MM.1S (cell line): ENCODE measurements around the gene C19orf25.

ENCODE experiments used
- DNase-seq: peaks from one replicate; pipeline ENCODE4 v3.0.0-alpha.2; 2015
- H2AFZ ChIP-seq: fragments of 300-600 bp; sonication (generic); 2 replicates; pipeline ENCODE4 v1.6.0; 2016; ENCODE audit warnings: antibody characterized with exemption, low read length
- H3F3A ChIP-seq: fragments of 300-600 bp; sonication (generic); 2 replicates; pipeline ENCODE4 v1.6.1; 2016; ENCODE audit warnings: mild to moderate bottlenecking, antibody characterized with exemption, low read length, moderate library complexity, mixed read lengths; ENCODE audit not compliant: insufficient read depth
- H3K27ac ChIP-seq: fragments of 300-600 bp; sonication (generic); 2 replicates; pipeline ENCODE4 v1.5.1; 2016; ENCODE audit warnings: mild to moderate bottlenecking, low read length
- H3K27me3 ChIP-seq: fragments of 300-600 bp; sonication (generic); replicated peaks from 2 replicates; pipeline ENCODE4 v1.6.0; 2016; ENCODE audit warnings: low read length; ENCODE audit not compliant: insufficient read depth
- H3K36me3 ChIP-seq: fragments of 300-600 bp; sonication (generic); replicated peaks from 2 replicates; pipeline ENCODE4 v1.6.1; 2016; ENCODE audit warnings: mild to moderate bottlenecking, low read length, mixed read lengths; ENCODE audit not compliant: insufficient read depth
- H3K4me1 ChIP-seq: fragments of 300-600 bp; sonication (generic); 2 replicates; pipeline ENCODE4 v1.6.1; 2016; ENCODE audit warnings: low read length, mixed read lengths
- H3K4me2 ChIP-seq: fragments of 300-600 bp; sonication (generic); 2 replicates; pipeline ENCODE4 v1.6.0; 2016; ENCODE audit warnings: low read depth, low read length
- H3K4me3 ChIP-seq: fragments of 300-600 bp; sonication (generic); 2 replicates; pipeline ENCODE4 v1.5.1; 2016; ENCODE audit warnings: low read length, mixed read lengths
- H3K79me2 ChIP-seq: fragments of 300-600 bp; sonication (generic); 2 replicates; pipeline ENCODE4 v1.6.1; 2016; ENCODE audit warnings: mixed run types, low read length, mixed read lengths
- H3K9ac ChIP-seq: fragments of 300-600 bp; sonication (generic); 2 replicates; pipeline ENCODE4 v1.6.1; 2016; ENCODE audit warnings: low read length, mixed read lengths
- H3K9me2 ChIP-seq: fragments of 300-600 bp; sonication (generic); replicated peaks from 2 replicates; pipeline ENCODE4 v1.6.1; 2016; ENCODE audit warnings: mild to moderate bottlenecking, low read length, mixed read lengths; ENCODE audit not compliant: insufficient read depth
- H3K9me3 ChIP-seq: fragments of 300-600 bp; sonication (generic); replicated peaks from 2 replicates; pipeline ENCODE4 v1.6.1; 2016; ENCODE audit warnings: mild to moderate bottlenecking, low read length, mixed read lengths; ENCODE audit not compliant: insufficient read depth
- H4K20me1 ChIP-seq: fragments of 300-600 bp; sonication (generic); 2 replicates; pipeline ENCODE4 v1.6.1; 2016; ENCODE audit warnings: mild to moderate bottlenecking, low read length, moderate library complexity, mixed read lengths; ENCODE audit not compliant: insufficient read depth
- EZH2 ChIP-seq: fragments of 300-600 bp; sonication (generic); optimal IDR thresholded peaks from 2 replicates; pipeline ENCODE3; 2017; ENCODE audit warnings: low read depth, mild to moderate bottlenecking, antibody characterized with exemption, low read length, mixed read lengths
- EZH2phosphoT487 ChIP-seq: fragments of 300-600 bp; sonication (generic); IDR thresholded peaks from 2 replicates; pipeline ENCODE4 v1.6.1; 2018; ENCODE audit warnings: antibody characterized with exemption, low read length
- TF ChIP-seq, protein P1 (sequence below): fragments of 300-600 bp; sonication (generic); IDR thresholded peaks from 2 replicates; pipeline ENCODE4 v1.5.1; 2016; ENCODE audit warnings: antibody characterized with exemption, low read length, mixed read lengths

The C19orf25 gene

DNA sequence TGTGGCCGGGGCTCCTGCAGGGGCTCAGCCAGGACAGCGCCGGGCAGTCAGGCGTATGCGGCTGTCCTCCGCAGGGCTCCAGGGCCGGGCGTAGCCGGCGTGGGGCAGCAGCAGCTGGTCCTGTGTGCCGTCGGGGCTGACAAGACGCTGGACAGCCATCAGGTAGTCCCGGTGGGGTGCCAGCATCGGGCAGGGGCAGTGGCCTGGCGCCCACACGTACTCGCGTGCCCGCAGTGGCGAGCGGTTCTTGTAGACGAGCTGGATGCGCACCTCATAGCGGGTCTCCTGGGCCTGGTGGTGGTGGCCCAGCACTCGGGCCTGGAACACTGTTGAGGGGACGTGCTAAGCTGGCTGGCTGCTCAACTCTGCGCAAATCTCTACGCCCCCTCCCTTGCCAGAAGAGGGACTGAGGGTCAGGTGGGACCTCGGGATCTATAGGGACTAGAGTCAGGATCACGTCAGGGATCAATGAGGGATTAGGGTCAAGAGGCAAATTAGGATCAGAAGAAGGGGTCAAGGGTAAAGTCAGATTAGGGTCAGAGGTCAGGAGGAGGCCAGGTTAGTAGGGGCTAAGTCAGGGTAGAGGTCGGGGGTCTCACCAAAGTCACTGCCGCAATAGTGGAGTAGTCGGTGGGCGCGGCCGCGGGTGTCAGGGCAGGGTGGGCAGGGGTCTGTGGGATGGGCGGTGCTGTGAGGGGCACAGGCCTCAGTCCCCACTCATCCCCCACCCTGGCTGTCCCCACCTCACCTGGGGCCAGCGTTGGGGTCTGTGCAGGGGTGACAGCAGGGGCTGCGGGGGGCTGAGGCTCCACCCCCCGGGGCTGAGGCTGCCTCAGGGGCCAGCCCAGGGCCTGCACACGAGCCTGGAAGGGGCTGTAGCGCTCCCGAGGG lies 27.2 kb upstream of the C19orf25 start:
- H3F3A ChIP-seq = no peaks in the 10 kb centered on the region
- no peaks in the 10 kb centered on the region for H4K20me1 ChIP-seq
- H3K9ac ChIP-seq = no peak overlapping the region
- H3K4me2 ChIP-seq = no peak overlapping the region
- no peak for TF ChIP-seq EZH2phosphoT487
- TF ChIP-seq, protein P1, sequence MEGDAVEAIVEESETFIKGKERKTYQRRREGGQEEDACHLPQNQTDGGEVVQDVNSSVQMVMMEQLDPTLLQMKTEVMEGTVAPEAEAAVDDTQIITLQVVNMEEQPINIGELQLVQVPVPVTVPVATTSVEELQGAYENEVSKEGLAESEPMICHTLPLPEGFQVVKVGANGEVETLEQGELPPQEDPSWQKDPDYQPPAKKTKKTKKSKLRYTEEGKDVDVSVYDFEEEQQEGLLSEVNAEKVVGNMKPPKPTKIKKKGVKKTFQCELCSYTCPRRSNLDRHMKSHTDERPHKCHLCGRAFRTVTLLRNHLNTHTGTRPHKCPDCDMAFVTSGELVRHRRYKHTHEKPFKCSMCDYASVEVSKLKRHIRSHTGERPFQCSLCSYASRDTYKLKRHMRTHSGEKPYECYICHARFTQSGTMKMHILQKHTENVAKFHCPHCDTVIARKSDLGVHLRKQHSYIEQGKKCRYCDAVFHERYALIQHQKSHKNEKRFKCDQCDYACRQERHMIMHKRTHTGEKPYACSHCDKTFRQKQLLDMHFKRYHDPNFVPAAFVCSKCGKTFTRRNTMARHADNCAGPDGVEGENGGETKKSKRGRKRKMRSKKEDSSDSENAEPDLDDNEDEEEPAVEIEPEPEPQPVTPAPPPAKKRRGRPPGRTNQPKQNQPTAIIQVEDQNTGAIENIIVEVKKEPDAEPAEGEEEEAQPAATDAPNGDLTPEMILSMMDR = no peak
- DNase-seq = no peak
- H3K36me3 ChIP-seq = no peaks in the 10 kb centered on the region
- H3K27ac ChIP-seq = no peak overlapping the region
- H2AFZ ChIP-seq = no peak overlapping the region
- H3K4me1 ChIP-seq = no peaks in the 10 kb centered on the region
- H3K4me3 ChIP-seq = no peak overlapping the region
- peaks cover 78% of the 10 kb centered on the region for H3K27me3 ChIP-seq
- H3K79me2 ChIP-seq = no peaks in the 10 kb centered on the region
- H3K9me2 ChIP-seq = no peaks in the 10 kb centered on the region
- no peaks in the 10 kb centered on the region for H3K9me3 ChIP-seq

DNA sequence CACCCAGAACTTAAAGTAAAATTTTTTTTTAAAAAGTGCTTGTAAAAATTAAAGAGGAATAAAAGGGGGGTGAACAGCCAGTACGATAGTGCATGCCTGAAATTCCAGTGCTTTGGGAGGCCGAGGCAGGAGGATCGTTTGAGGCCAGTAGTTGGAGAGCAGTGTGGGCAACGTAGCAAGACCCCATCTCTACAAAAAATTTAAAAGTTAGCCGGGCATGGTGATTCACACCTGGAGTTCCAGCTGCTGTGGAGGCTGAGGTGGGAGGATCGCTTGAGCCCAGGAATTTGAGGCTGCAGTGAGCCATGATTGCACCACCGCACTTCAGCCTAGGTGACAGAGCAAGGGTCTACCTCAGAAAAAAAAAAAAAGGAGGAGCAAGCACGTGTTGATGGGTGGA lies 26.0 kb upstream of the C19orf25 start:
- Histone ChIP-seq H3K4me3 (no peak overlapping the region), H2AFZ (no peak overlapping the region), H3K79me2 (no peaks in the 10 kb centered on the region), H3K4me2 (no peak overlapping the region), H3F3A (no peaks in the 10 kb centered on the region), H3K27ac (no peak overlapping the region), H3K36me3 (no peaks in the 10 kb centered on the region), H3K4me1 (no peaks in the 10 kb centered on the region), H3K9ac (no peak overlapping the region), H3K9me2 (no peaks in the 10 kb centered on the region), H4K20me1 (no peaks in the 10 kb centered on the region), H3K27me3 (peaks cover 71% of the 10 kb centered on the region), H3K9me3 (no peaks in the 10 kb centered on the region)
- DNase-seq = no peak
- TF ChIP-seq EZH2phosphoT487 = no peak
- TF ChIP-seq EZH2 = no peak
- TF ChIP-seq, protein P1 = no peak

DNA sequence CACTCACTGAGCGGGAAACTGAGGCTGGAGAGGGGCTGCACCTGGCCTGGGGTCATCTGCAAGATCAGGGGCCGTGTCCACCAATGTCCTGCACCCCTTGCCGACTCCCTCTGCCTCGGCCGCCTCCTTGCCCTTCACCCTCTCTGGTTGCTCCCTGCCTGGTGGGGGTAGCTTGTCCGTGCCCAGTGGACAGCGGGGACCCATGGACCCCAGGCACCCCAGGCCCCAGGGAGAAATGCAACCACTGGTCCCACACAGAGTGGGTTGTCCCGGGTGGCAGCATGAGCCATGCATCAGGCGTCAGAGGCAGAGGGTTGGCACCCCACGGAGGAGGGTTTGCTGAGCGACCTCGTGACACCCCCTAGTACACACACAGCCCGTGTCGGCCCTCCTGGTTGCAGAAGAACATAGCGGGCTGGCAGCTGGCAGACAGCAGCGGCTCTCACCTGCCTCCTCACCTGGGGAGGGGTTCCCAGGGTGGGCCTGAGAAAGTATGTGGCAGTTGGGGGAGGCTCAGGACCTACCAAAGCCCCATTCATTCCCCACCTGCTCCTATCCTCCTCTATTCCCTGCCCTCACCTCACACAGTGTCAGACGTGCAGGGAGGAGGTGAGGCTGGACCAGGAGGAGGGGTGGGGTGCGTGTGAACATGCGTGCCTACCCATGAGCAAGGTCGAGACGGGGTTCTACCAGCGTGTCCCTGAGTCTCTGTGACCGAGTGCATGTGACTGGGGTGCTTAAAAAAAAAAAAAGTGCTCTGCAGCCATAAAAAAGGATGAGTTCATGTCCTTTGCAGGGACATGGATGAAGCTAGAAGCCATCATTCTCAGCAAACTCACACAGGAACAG lies 25.1 kb upstream of the C19orf25 start:
- no peaks in the 10 kb centered on the region for H3K79me2 ChIP-seq
- no peaks in the 10 kb centered on the region for H3K9me2 ChIP-seq
- H3K36me3 ChIP-seq = no peaks in the 10 kb centered on the region
- H3K9ac ChIP-seq = no peak overlapping the region
- H3K27ac ChIP-seq = no peak overlapping the region
- H3K4me1 ChIP-seq = no peaks in the 10 kb centered on the region
- H2AFZ ChIP-seq = no peak overlapping the region
- no peak overlapping the region for H3K4me3 ChIP-seq
- no peak for DNase-seq
- H3K4me2 ChIP-seq = no peak overlapping the region
- H4K20me1 ChIP-seq = no peaks in the 10 kb centered on the region
- H3K9me3 ChIP-seq = no peaks in the 10 kb centered on the region
- H3F3A ChIP-seq = no peaks in the 10 kb centered on the region
- TF ChIP-seq EZH2 (no peak), EZH2phosphoT487 (no peak)
- TF ChIP-seq, protein P1 = no peak
- peaks cover 67% of the 10 kb centered on the region for H3K27me3 ChIP-seq
